GM18519 (cell line): Measurements from ENCODE around the gene SERPINA4.
A peak's percentile ranks its signal among the peaks of the same experiment; 100 is the strongest.

Experiments used
- ATAC-seq: cut with Tn5 transposase; IDR thresholded peaks from one replicate; pipeline ENCODE4 v1.9.1; 2021; ENCODE audit warnings: mild to moderate bottlenecking, moderate library complexity; ENCODE audit not compliant: unreplicated experiment, low FRiP score

The SERPINA4 gene

GRCh38 chr14:94560751-94561655 lies at the start of gene SERPINA4:
SERPINA4 (plus strand) TSS chr14:94561442; CDS start chr14:94563483, 2,041 bp downstream.
- ATAC-seq: no peak

- ATAC-seq: no peak
These were observed 46.9 kb upstream of the SERPINA4 start for GRCh38 chr14:94514351-94514750.

- no peak for ATAC-seq
These were observed 45.8 kb upstream of the SERPINA4 start for GRCh38 chr14:94515426-94515825.

- no peak for ATAC-seq
These were observed 45.4 kb upstream of the SERPINA4 start for GRCh38 chr14:94515856-94516255.

GRCh38 chr14:94517248-94517640 lies 44.0 kb upstream of the SERPINA4 start:
- no peak for ATAC-seq

- ATAC-seq: no peak
These were observed 43.5 kb upstream of the SERPINA4 start for GRCh38 chr14:94517641-94518257.

- ATAC-seq: no peak
These were observed 39.7 kb upstream of the SERPINA4 start for GRCh38 chr14:94521375-94522114.

GRCh38 chr14:94522115-94522724 lies 39.0 kb upstream of the SERPINA4 start:
- ATAC-seq: no peak

GRCh38 chr14:94523265-94523664 lies 38.0 kb upstream of the SERPINA4 start:
- ATAC-seq: no peak

- ATAC-seq: no peak
These were observed 37.1 kb upstream of the SERPINA4 start for GRCh38 chr14:94524093-94524492.

- ATAC-seq: no peak
These were observed 30.1 kb upstream of the SERPINA4 start for GRCh38 chr14:94531187-94531586.

GRCh38 chr14:94532447-94532846 lies 28.8 kb upstream of the SERPINA4 start:
- ATAC-seq: peak; percentile 62

GRCh38 chr14:94535506-94535905 lies 25.7 kb upstream of the SERPINA4 start:
- no peak for ATAC-seq

- ATAC-seq: no peak
These were observed 24.4 kb upstream of the SERPINA4 start for GRCh38 chr14:94536836-94537235.

GRCh38 chr14:94538070-94538740 lies 23.0 kb upstream of the SERPINA4 start:
- no peak for ATAC-seq

GRCh38 chr14:94539181-94539580 lies 22.1 kb upstream of the SERPINA4 start:
- no peak for ATAC-seq

GRCh38 chr14:94540031-94540794 lies 21.0 kb upstream of the SERPINA4 start:
- ATAC-seq: no peak

GRCh38 chr14:94541234-94541975 lies 19.8 kb upstream of the SERPINA4 start:
- ATAC-seq: no peak
